Upper lobe of right lung (tissue), 1 donor: ENCODE results near the gene FAM163B. TPM values are rescaled to one million over a fixed set of nuclear protein-coding genes. Genes with fewer than 3 reads are reported as not detected.

Experiments
- ATAC-seq: fragments of 200-7000 bp; cut with Tn5 transposase; one replicate; pipeline ENCODE4 v1.9.1; 2020; ENCODE audit warnings: mild to moderate bottlenecking, moderate library complexity
- DNase-seq: peaks from one replicate; pipeline ENCODE4 v3.0.0-alpha.2; 2020
- H3K27ac ChIP-seq: fragments of 200-600 bp; one replicate; pipeline ENCODE4 v1.8.0; 2022
- H3K27me3 ChIP-seq: fragments of 200-600 bp; one replicate; pipeline ENCODE4 v1.8.0; 2022; ENCODE audit warnings: mild to moderate bottlenecking
- H3K36me3 ChIP-seq: fragments of 200-600 bp; one replicate; pipeline ENCODE4 v1.8.0; 2022
- H3K4me1 ChIP-seq: fragments of 200-600 bp; one replicate; pipeline ENCODE4 v1.8.0; 2022
- H3K4me3 ChIP-seq: fragments of 200-600 bp; one replicate; pipeline ENCODE4 v1.8.0; 2022; ENCODE audit warnings: mild to moderate bottlenecking
- H3K9me3 ChIP-seq: fragments of 200-600 bp; one replicate; pipeline ENCODE4 v1.8.0; 2022
- CTCF ChIP-seq: fragments of 200-600 bp; IDR thresholded peaks from one replicate; pipeline ENCODE4 v1.8.0; 2022; ENCODE audit warnings: antibody characterized with exemption
- intact Hi-C: fragments of 100-400 bp; cut with DNase I; formaldehyde crosslinking; loops from one replicate; pipeline ENCODE4 v1.11.0; 2022
- total RNA-seq: library from RNA; stranded (reverse); fragmentation: NEBNext Ultra II Directional; extraction: Animal tissue kit (Norgen Biotek cat#: 25700); gene quantifications from one replicate; pipeline ENCODE4 v1.2.1, GENCODE V29; 2021
- donor health status: DM: no; HTN: yes; CAD: no; lungs with severe emphysema.

The FAM163B gene
- total RNA-seq, 1 donor from 2014 or later: not detected

GRCh38 chr9:133540698-133541025 is 68.5 kb downstream of the FAM163B start:
- no peak overlapping the region for H3K4me3 ChIP-seq
- no peaks in the 10 kb centered on the region for H3K9me3 ChIP-seq
- H3K27me3 ChIP-seq: no peaks in the 10 kb centered on the region
- peak; percentile 7 for TF ChIP-seq CTCF
- intact Hi-C loops: no loop called here
- no peaks in the 10 kb centered on the region for H3K36me3 ChIP-seq
- DNase-seq: no peak
- peaks cover 23% of the 10 kb centered on the region for H3K4me1 ChIP-seq
- no peak overlapping the region for H3K27ac ChIP-seq
- peak; percentile 1 for ATAC-seq

- intact Hi-C loops: no loop called here
- Histone ChIP-seq H3K4me1 (peaks cover 18% of the 10 kb centered on the region), H3K9me3 (no peaks in the 10 kb centered on the region), H3K27me3 (no peaks in the 10 kb centered on the region), H3K36me3 (no peaks in the 10 kb centered on the region), H3K4me3 (no peak overlapping the region), H3K27ac (peak overlapping the region; percentile 60)
- ATAC-seq (peak; percentile 29), DNase-seq (no peak)
- no peak for TF ChIP-seq CTCF
Observed at GRCh38 chr9:133539991-133540697, 69.0 kb downstream of the FAM163B start.

- intact Hi-C loops: no loop called here
- TF ChIP-seq CTCF: no peak
- peak; percentile 58 for ATAC-seq
- peak; percentile 72 for DNase-seq
- no peaks in the 10 kb centered on the region for H3K36me3 ChIP-seq
- peak overlapping the region; percentile 23 for H3K4me3 ChIP-seq
- peaks cover 18% of the 10 kb centered on the region for H3K4me1 ChIP-seq
- peaks cover 10% of the 10 kb centered on the region for H3K27me3 ChIP-seq
- H3K9me3 ChIP-seq: no peaks in the 10 kb centered on the region
- H3K27ac ChIP-seq: peak overlapping the region; percentile 60
Observed at GRCh38 chr9:133538851-133539833, 70.0 kb downstream of the FAM163B start.

GRCh38 chr9:133538176-133538575 is 71.0 kb downstream of the FAM163B start:
- ATAC-seq (no peak), DNase-seq (no peak)
- peaks cover 28% of the 10 kb centered on the region for H3K4me1 ChIP-seq
- no peaks in the 10 kb centered on the region for H3K36me3 ChIP-seq
- no peaks in the 10 kb centered on the region for H3K9me3 ChIP-seq
- no peak overlapping the region for H3K4me3 ChIP-seq
- TF ChIP-seq CTCF: no peak
- intact Hi-C loops: no loop called here
- H3K27ac ChIP-seq: no peak overlapping the region
- H3K27me3 ChIP-seq: peaks cover 12% of the 10 kb centered on the region

- H3K4me3 ChIP-seq: no peak overlapping the region
- H3K4me1 ChIP-seq: peaks cover 28% of the 10 kb centered on the region
- DNase-seq (no peak), ATAC-seq (no peak)
- H3K27ac ChIP-seq: no peak overlapping the region
- no peaks in the 10 kb centered on the region for H3K9me3 ChIP-seq
- intact Hi-C loops: no loop called here
- H3K27me3 ChIP-seq: peaks cover 12% of the 10 kb centered on the region
- H3K36me3 ChIP-seq: no peaks in the 10 kb centered on the region
- no peak for TF ChIP-seq CTCF
Observed at GRCh38 chr9:133537257-133537656, 71.9 kb downstream of the FAM163B start.
